ENCODE data around the gene CKAP5. TPM values are rescaled to one million over a fixed set of nuclear protein-coding genes. Genes with fewer than 3 reads are reported as not detected.

CKAP5 gene
- polyA plus RNA-seq, 1 donor from 2014 or later = 10.3 TPM

DNA sequence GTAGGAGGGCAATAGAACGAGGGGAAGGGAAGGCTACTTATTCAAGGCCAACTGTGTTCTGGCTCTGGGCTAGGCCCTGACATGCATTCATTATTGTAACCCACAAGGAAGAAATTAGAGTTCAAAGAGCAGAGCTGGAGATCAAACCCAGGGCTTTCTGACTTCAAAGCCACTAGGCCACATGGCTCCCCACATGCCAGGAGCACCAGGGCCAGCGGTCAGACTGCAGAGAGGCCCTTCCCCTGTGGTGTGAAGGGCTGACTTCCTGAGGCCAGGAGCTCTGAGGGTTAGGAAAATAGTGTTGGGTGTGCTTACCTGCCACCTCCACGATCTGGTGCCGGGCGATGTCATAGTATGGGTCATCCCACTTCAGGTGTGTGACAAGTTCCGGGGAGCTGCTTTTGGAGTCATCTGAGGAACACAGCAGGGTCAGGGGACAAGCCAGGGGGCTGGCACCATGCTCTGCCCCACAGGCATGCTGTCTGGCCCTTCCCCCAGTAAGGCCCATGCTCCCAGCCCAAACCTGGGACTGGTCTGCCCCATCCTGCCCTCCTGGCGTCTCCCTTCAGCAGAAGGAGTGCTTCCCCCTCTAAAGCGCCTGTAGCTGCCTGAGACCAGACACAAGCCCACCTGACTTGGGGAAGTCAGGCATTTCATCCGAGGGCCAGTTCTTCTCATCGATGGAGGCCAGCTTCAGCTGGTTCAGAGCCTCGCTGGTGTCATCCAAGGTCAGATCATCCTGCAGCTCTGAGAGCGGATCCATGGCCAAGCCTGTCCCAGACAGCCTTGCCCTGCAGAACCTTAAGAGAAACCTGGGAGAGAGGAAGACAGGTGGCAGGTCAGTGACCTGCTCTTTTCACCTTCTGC, 150.5 kb downstream of the CKAP5 start:
- peaks cover 16 to 19% (median 17%) of the 10 kb centered on the region in 3 donors for H3K4me1 Mint-ChIP-seq

DNA sequence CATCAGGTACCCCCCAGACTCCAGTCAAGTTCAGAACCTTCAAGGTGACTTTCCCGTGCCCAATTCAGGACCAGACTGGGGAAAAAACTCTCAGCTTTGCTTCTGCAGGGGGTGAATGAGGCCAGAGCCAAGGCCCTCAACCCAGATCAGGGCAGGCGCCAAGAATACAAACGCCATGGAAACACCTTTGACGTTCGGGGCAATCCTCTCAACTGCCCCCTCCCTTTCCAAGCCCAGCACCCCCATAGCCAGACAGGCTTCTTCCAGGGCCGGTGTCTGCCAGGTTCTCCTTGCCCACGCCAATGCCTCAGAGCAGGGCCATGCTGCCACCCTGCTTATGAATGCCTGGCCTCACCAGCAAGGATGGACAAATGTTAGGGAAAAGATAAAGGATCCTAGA, 151.5 kb downstream of the CKAP5 start:
- Mint-ChIP-seq H3K4me1 (peaks cover 14% of the 10 kb centered on the region in 3 donors), H3K27ac (no peak overlapping the region), H3K36me3 (peaks cover 1% of the 10 kb centered on the region), H3K9me3 (no peaks in the 10 kb centered on the region), H3K4me3 (no peak overlapping the region), H3K27me3 (no peaks in the 10 kb centered on the region)

More for the DNA sequence above, 150.5 kb downstream of the CKAP5 start:
- peaks cover 1% of the 10 kb centered on the region for H3K36me3 Mint-ChIP-seq
- no peak overlapping the region for H3K27ac Mint-ChIP-seq
- no peaks in the 10 kb centered on the region for H3K9me3 Mint-ChIP-seq
- no peak overlapping the region for H3K4me3 Mint-ChIP-seq
- H3K27me3 Mint-ChIP-seq = no peaks in the 10 kb centered on the region

DNA sequence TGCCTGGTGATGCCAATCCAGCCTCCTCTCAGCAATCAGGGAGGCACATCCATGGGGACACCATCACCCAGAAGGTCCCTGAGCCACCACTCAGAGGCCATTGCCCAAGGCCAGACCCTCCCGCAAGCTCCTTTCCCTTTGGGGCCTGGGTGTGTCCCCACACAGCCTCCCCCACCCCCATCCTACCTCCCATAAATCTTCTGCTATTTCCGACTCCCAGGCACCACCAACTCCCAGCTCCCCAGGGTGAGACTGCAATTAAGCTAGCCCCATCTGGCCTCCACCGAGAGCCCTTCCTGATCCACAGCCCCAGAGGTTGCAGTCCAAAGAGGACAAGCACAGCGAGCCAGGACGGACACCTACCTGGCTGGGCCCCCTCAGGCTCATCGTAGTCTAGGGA, 152.0 kb downstream of the CKAP5 start:
- H3K36me3 Mint-ChIP-seq = peaks cover 1% of the 10 kb centered on the region
- H3K4me1 Mint-ChIP-seq = peaks cover 10 to 12% (median 12%) of the 10 kb centered on the region in 3 donors
- no peaks in the 10 kb centered on the region for H3K9me3 Mint-ChIP-seq
- H3K4me3 Mint-ChIP-seq = no peak overlapping the region
- H3K27ac Mint-ChIP-seq = no peak overlapping the region
- H3K27me3 Mint-ChIP-seq = no peaks in the 10 kb centered on the region

DNA sequence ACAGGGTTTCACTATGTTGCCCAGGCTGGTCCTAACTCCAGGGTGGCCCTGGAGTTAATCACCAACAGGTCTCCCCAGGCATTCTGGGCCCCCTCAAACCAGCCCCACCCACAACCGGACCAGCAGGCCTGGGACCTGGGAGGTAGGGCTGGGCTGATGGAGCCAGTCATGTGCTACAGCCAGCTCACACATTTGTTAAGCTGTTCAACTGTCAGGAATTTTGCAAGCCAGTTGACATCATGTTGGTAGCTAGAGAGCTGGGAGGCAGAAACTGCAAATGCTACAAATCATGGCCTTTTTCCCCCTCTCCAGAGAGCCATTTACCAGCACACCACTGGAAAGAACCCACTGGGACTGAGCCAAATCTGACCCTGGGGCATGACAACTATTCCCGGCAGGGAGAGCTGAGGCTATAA, 152.5 kb downstream of the CKAP5 start:
- Mint-ChIP-seq H3K4me3 (no peak overlapping the region), H3K4me1 (peaks cover 6 to 7% (median 7%) of the 10 kb centered on the region in 3 donors), H3K36me3 (peaks cover 1% of the 10 kb centered on the region), H3K27ac (no peak overlapping the region), H3K9me3 (no peaks in the 10 kb centered on the region), H3K27me3 (no peaks in the 10 kb centered on the region)

Other genes with a start within 250 kb of the CKAP5 start
- 6.9 TPM for gene HARBI1, start 229.1 kb downstream of the CKAP5 start, polyA plus RNA-seq
- 55.7 TPM for gene ATG13, start 228.7 kb downstream of the CKAP5 start, polyA plus RNA-seq
- gene ARHGAP1, start 145.7 kb downstream of the CKAP5 start, polyA plus RNA-seq = 42.6 TPM
- gene ZNF408, start 145.2 kb downstream of the CKAP5 start, polyA plus RNA-seq = 12.4 TPM
- not detected for gene F2, start 127.1 kb downstream of the CKAP5 start, polyA plus RNA-seq
- gene LRP4, start 72.3 kb upstream of the CKAP5 start, polyA plus RNA-seq = not detected
- gene CSTPP1, start 90.5 kb upstream of the CKAP5 start, polyA plus RNA-seq = 17.5 TPM